CD4-positive, alpha-beta T cell treated with Interleukin-4 for 1 hour (primary cell): ENCODE measurements around the gene PIK3R5.

Experiments
- DNase-seq, 2 donors: peaks; one replicate each; pipeline ENCODE4 v3.0.0-alpha.2; 2020 to 2022

Gene PIK3R5

GRCh38 chr17:8952191-8952590 lies 13.3 kb downstream of the PIK3R5 start:
- DNase-seq, result peak in 1 of 2 donors; percentile 58

GRCh38 chr17:8951206-8951605 lies 14.3 kb downstream of the PIK3R5 start:
- DNase-seq, result no peak

- DNase-seq, result no peak
These were observed 16.3 kb downstream of the PIK3R5 start for GRCh38 chr17:8949061-8949661.

GRCh38 chr17:8948462-8948861 lies 17.0 kb downstream of the PIK3R5 start:
- DNase-seq, result no peak

- DNase-seq, result no peak
These were observed 18.3 kb downstream of the PIK3R5 start for GRCh38 chr17:8947201-8947600.

GRCh38 chr17:8946476-8946875 lies 19.0 kb downstream of the PIK3R5 start:
- no peak for DNase-seq

- no peak for DNase-seq
These were observed 19.4 kb downstream of the PIK3R5 start for GRCh38 chr17:8946071-8946470.

GRCh38 chr17:8944748-8945147 lies 20.8 kb downstream of the PIK3R5 start:
- no peak for DNase-seq

- DNase-seq, result no peak
These were observed 21.4 kb downstream of the PIK3R5 start for GRCh38 chr17:8944083-8944482.

- peak; percentile 53 to 60 for DNase-seq
These were observed 23.4 kb downstream of the PIK3R5 start for GRCh38 chr17:8941980-8942622.

GRCh38 chr17:8941520-8941919 lies 24.0 kb downstream of the PIK3R5 start:
- DNase-seq, result peak; percentile 78 to 81

GRCh38 chr17:8940866-8941471 lies 24.5 kb downstream of the PIK3R5 start:
- DNase-seq, result no peak

GRCh38 chr17:8939496-8940334 lies 25.8 kb downstream of the PIK3R5 start:
- peak in 1 of 2 donors; percentile 66 for DNase-seq

GRCh38 chr17:8938933-8939332 lies 26.6 kb downstream of the PIK3R5 start:
- no peak for DNase-seq

GRCh38 chr17:8935191-8935590 lies 30.3 kb downstream of the PIK3R5 start:
- DNase-seq, result peak; percentile 77 to 88

- DNase-seq, result no peak
These were observed 31.2 kb downstream of the PIK3R5 start for GRCh38 chr17:8934346-8934745.

- DNase-seq, result no peak
These were observed 34.9 kb downstream of the PIK3R5 start for GRCh38 chr17:8930649-8931048.

GRCh38 chr17:8928347-8928746 lies 37.2 kb downstream of the PIK3R5 start:
- DNase-seq, result no peak

GRCh38 chr17:8927395-8927794 lies 38.1 kb downstream of the PIK3R5 start:
- DNase-seq, result no peak

GRCh38 chr17:8925808-8926207 lies 39.7 kb downstream of the PIK3R5 start:
- peak; percentile 37 to 41 for DNase-seq

- DNase-seq, result no peak
These were observed 40.4 kb downstream of the PIK3R5 start for GRCh38 chr17:8925141-8925540.

- no peak for DNase-seq
These were observed 40.9 kb downstream of the PIK3R5 start for GRCh38 chr17:8924595-8924994.

GRCh38 chr17:8923762-8924161 lies 41.7 kb downstream of the PIK3R5 start:
- no peak for DNase-seq

- DNase-seq, result no peak
These were observed 42.6 kb downstream of the PIK3R5 start for GRCh38 chr17:8922928-8923327.
